Uterus (tissue), 2 donors: ENCODE data around the gene C11orf54.

Experiments used
- CTCF ChIP-seq, 4 experiments: fragments of 200-600 bp in 2 of 4; fragments of 450-650 bp in 2 of 4; sonication (generic) in 2 of 4; IDR thresholded peaks; one replicate each; pipeline ENCODE4 v1.5.1; 2016 to 2019; ENCODE audit warnings: antibody characterized with exemption in 4 of 4, mild to moderate bottlenecking in 2 of 4, moderate library complexity in 1 of 4
- POLR2A ChIP-seq, 2 donors: fragments of 450-650 bp; IDR thresholded peaks; one replicate each; pipeline ENCODE4 v1.6.1; 2016; ENCODE audit warnings: antibody characterized with exemption in 2 of 2, mild to moderate bottlenecking in 1 of 2, moderate library complexity in 1 of 2

GRCh38 chr11:93801366-93801765 lies 59.9 kb downstream of the C11orf54 start:
- no peak for TF ChIP-seq CTCF (IDR thresholded peaks at IDR 0.05)
- no peak for TF ChIP-seq POLR2A (IDR thresholded peaks at IDR 0.05)
